Sigmoid colon (tissue), 7 donors: ENCODE results near the gene C1QTNF9B. TPM values are rescaled to one million over a fixed set of nuclear protein-coding genes. Genes with fewer than 3 reads are reported as not detected.

Experiments used
- DNase-seq: peaks from one replicate; pipeline ENCODE4 v3.0.0-alpha.2; 2019
- H3K27ac ChIP-seq, 4 donors: fragments of 200-600 bp; sonication (generic); one replicate each; pipeline ENCODE4 v1.5.1; 2016 to 2019; ENCODE audit warnings: mild to moderate bottlenecking in 1 of 4
- H3K27me3 ChIP-seq, 3 donors: fragments of 200-600 bp; sonication (generic); one replicate each; pipeline ENCODE4 v1.5.1; 2019; ENCODE audit warnings: mild to moderate bottlenecking in 1 of 3
- H3K36me3 ChIP-seq, 4 donors: fragments of 200-600 bp; sonication (generic); one replicate each; pipeline ENCODE4 v1.5.1; 2016 to 2019
- H3K4me1 ChIP-seq, 4 donors: fragments of 200-600 bp; sonication (generic); one replicate each; pipeline ENCODE4 v1.5.1; 2017 to 2019
- H3K4me3 ChIP-seq, 4 donors: fragments of 200-600 bp; sonication (generic); one replicate each; pipeline ENCODE4 v1.5.1; 2017 to 2019; ENCODE audit warnings: mild to moderate bottlenecking in 2 of 4, moderate library complexity in 1 of 4
- H3K9me3 ChIP-seq, 4 donors: fragments of 200-600 bp in 3 of 4; sonication (generic) in 3 of 4; one replicate each; pipeline versions ENCODE4 v1.5.1 to v1.6.1; 2013 to 2019
- EP300 ChIP-seq, 4 donors: sonication (generic); formaldehyde crosslinking; IDR thresholded peaks; one replicate each; pipeline ENCODE4 v1.6.1; 2017; ENCODE audit warnings: antibody characterized with exemption in 4 of 4
- POLR2A ChIP-seq, 2 donors: fragments of 450-650 bp; IDR thresholded peaks; one replicate each; pipeline ENCODE4 v1.6.1; 2016; ENCODE audit warnings: antibody characterized with exemption in 2 of 2, mild to moderate bottlenecking in 2 of 2, moderate library complexity in 2 of 2
- POLR2AphosphoS5 ChIP-seq, 4 donors: sonication (generic); formaldehyde crosslinking; IDR thresholded peaks; one replicate each; pipeline ENCODE4 v1.6.1; 2017; ENCODE audit warnings: antibody characterized with exemption in 4 of 4
- WGBS, 2 donors: extraction: QIAGEN DNeasy Blood & Tissue Kit; methylation state at CpG; one replicate each; pipeline ENCODE4 v1.1.7; 2013; 5-methylcytosine and 5-hydroxymethylcytosine counted together
- intact Hi-C: fragments of 100-400 bp; cut with DNase I; formaldehyde crosslinking; loops from one replicate; pipeline ENCODE4 v1.15.1; 2023
- polyA plus RNA-seq, 3 donors: library from polyadenylated mRNA; stranded (reverse); fragments of 200-250 nt; gene quantifications; one replicate each; pipeline ENCODE4 v1.2.3, GENCODE V29; 2013
- total RNA-seq, 4 donors: library from RNA; depleted of rRNA; stranded (reverse); fragments of >200 nt; gene quantifications; one replicate each; pipeline ENCODE4 v1.1.0, GENCODE V29; 2016
- TF ChIP-seq, protein P1 (sequence below), 4 experiments: fragments of 450-650 bp in 3 of 4; fragments of 200-600 bp in 1 of 4; IDR thresholded peaks; one replicate each; pipeline ENCODE4 v1.5.1; 2016 to 2019; ENCODE audit warnings: antibody characterized with exemption in 4 of 4, mild to moderate bottlenecking in 3 of 4, moderate library complexity in 2 of 4
- donor health status: healthy with polysubstance abuse.
- donor health status: Bipolar disorder and iron deficiency.
- donor health status: healthy.

The C1QTNF9B gene
- total and polyA plus RNA-seq, 7 donors = 0.13 TPM; not detected in 6

DNA sequence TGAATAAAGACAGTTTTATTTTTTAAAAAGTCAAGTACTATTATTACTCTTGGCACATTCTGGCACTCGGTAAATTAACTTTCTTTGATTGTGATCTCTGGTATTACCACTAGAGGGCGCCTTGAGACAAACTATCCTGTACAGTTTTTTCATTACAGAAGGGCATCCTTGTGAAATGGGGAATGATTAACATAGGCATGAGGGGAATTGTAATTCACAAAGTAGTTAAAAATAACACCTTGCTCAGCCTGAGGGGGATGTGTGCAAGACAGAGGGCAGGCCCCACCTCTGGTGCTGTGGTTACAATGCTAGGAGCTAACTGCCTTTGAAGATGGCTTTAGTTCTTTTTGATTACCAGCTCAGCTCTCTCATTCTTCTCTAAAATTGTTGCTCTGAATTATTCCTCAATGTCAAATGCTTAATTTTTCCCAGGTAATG, 24.2 kb upstream of the C1QTNF9B start:
- no peak overlapping the region for H3K4me3 ChIP-seq
- no peak for TF ChIP-seq POLR2A (IDR thresholded peaks at IDR 0.05)
- TF ChIP-seq, protein P1, sequence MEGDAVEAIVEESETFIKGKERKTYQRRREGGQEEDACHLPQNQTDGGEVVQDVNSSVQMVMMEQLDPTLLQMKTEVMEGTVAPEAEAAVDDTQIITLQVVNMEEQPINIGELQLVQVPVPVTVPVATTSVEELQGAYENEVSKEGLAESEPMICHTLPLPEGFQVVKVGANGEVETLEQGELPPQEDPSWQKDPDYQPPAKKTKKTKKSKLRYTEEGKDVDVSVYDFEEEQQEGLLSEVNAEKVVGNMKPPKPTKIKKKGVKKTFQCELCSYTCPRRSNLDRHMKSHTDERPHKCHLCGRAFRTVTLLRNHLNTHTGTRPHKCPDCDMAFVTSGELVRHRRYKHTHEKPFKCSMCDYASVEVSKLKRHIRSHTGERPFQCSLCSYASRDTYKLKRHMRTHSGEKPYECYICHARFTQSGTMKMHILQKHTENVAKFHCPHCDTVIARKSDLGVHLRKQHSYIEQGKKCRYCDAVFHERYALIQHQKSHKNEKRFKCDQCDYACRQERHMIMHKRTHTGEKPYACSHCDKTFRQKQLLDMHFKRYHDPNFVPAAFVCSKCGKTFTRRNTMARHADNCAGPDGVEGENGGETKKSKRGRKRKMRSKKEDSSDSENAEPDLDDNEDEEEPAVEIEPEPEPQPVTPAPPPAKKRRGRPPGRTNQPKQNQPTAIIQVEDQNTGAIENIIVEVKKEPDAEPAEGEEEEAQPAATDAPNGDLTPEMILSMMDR (IDR thresholded peaks at IDR 0.05) = peak in 3 of 4 experiments; percentile 36 to 52 (median 37)
- TF ChIP-seq POLR2AphosphoS5 (IDR thresholded peaks at IDR 0.05) = no peak
- TF ChIP-seq EP300 (IDR thresholded peaks at IDR 0.05) = no peak
- 8 to 27% methylated on average over 2 of the region's 2 CpGs for WGBS, 2 donors
- no peaks in the 10 kb centered on the region for H3K36me3 ChIP-seq
- peaks cover 0 to under 1% (median 0%) of the 10 kb centered on the region in 3 donors for H3K27me3 ChIP-seq
- no peak overlapping the region for H3K27ac ChIP-seq
- no peaks in the 10 kb centered on the region for H3K9me3 ChIP-seq
- no peaks in the 10 kb centered on the region for H3K4me1 ChIP-seq
- intact Hi-C loops = loop anchor here (5.0 kb wide), 1 partner anchor 306 kb away; no protein-coding TSS in a partner anchor
- no peak for DNase-seq

DNA sequence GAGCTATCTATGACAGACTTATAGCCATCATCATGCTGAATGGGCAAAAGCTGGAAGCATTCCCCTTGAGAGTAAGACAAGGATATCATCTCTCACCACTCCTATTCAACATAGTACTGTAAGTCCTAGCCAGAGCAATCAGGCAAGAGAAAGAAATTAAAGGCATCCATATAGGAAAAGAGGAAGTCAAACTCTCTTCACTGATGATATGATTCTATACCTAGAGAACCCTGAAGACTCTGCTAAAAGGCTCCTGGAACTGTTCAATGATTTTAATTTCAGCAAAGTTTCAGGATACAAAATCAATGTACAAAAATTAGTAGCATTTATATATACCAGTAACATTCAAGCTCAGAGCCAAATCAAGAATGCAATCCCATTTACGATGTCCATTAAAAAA, 21.7 kb upstream of the C1QTNF9B start:
- Histone ChIP-seq H3K36me3 (no peaks in the 10 kb centered on the region), H3K27me3 (peaks cover 0 to 10% (median 0%) of the 10 kb centered on the region in 3 donors), H3K4me1 (no peaks in the 10 kb centered on the region), H3K27ac (no peak overlapping the region), H3K4me3 (no peak overlapping the region), H3K9me3 (no peaks in the 10 kb centered on the region)
- intact Hi-C loops = no loop called here
- DNase-seq = no peak
- TF ChIP-seq, protein P1 (IDR thresholded peaks at IDR 0.05) = no peak
- TF ChIP-seq EP300 (IDR thresholded peaks at IDR 0.05) = no peak
- no peak for TF ChIP-seq POLR2AphosphoS5 (IDR thresholded peaks at IDR 0.05)
- no peak for TF ChIP-seq POLR2A (IDR thresholded peaks at IDR 0.05)
- WGBS, 2 donors = 95 to 97% methylated on average over 1 of the region's 1 CpG

DNA sequence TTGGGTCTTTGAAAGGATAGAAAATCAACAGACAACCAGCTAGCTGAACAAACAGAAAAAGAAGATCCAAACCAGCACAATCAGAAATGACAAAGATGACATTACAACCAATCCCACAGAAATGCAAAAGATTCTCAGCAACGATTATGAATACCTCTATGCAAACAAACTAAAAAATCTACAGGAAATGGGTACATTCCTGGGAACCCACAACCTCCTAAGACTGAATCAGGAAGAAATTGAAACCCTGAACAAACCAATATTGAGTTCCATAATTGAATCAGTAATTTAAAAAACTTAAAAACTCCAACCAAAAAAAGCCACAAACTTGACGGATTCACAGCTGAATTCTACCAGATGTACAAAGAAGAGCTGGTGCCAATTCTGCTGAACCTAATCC, 20.9 kb upstream of the C1QTNF9B start:
- Histone ChIP-seq H3K4me1 (no peaks in the 10 kb centered on the region), H3K27me3 (peaks cover 0 to 10% (median 0%) of the 10 kb centered on the region in 3 donors), H3K4me3 (no peak overlapping the region), H3K36me3 (no peaks in the 10 kb centered on the region), H3K9me3 (no peaks in the 10 kb centered on the region), H3K27ac (no peak overlapping the region)
- DNase-seq = no peak
- WGBS, 2 donors = 61 to 74% methylated on average over 2 of the region's 2 CpGs
- TF ChIP-seq POLR2AphosphoS5 (IDR thresholded peaks at IDR 0.05) (no peak), EP300 (IDR thresholded peaks at IDR 0.05) (no peak), POLR2A (IDR thresholded peaks at IDR 0.05) (no peak)
- TF ChIP-seq, protein P1 (IDR thresholded peaks at IDR 0.05) = no peak
- intact Hi-C loops = no loop called here

DNA sequence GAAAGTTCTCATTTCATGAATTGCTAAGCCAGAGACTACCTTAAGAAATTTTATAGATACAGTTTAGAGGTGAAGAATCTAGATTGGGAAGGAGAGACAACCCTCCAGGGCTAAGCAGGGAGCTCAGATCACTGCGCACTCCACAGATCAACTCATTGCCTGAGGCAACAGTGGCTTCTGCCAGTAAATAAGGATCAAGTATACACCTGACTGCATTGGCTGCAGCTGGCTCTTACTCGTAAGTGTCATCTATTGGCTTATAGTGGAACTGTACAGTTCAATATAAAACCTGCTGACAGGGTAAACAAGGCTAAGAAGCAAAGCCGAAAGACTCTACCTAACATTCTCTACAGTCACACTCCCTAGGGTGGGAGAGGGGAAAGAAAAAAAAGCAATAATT, 18.0 kb upstream of the C1QTNF9B start:
- intact Hi-C loops = no loop called here
- 68 to 90% methylated on average over 3 of the region's 3 CpGs for WGBS, 2 donors
- Histone ChIP-seq H3K4me1 (no peaks in the 10 kb centered on the region), H3K36me3 (no peaks in the 10 kb centered on the region), H3K4me3 (no peak overlapping the region), H3K9me3 (no peaks in the 10 kb centered on the region), H3K27me3 (peaks cover 0 to 10% (median 0%) of the 10 kb centered on the region in 3 donors), H3K27ac (no peak overlapping the region)
- no peak for DNase-seq
- no peak for TF ChIP-seq POLR2A (IDR thresholded peaks at IDR 0.05)

DNA sequence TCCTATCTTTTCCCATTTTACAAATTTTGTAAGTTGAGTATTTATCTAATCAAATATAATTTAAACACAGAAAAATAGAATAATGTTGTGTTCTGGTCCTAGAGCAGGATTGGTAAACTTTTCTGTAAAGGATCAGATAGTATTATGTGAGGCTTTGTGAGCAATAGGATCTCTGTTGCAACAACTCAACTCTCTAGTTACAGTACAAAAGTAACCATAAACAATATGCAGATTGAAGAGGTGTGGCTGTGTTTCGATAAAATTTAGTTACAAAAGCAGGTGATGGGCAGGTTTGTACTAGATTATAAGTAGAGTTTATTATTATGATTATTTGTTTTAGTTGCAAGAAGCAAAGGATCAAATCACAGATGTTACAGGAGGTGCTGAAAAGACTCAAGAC, 15.2 kb upstream of the C1QTNF9B start:
- TF ChIP-seq POLR2AphosphoS5 (IDR thresholded peaks at IDR 0.05) (no peak), EP300 (IDR thresholded peaks at IDR 0.05) (no peak), POLR2A (IDR thresholded peaks at IDR 0.05) (no peak)
- TF ChIP-seq, protein P1 (IDR thresholded peaks at IDR 0.05) = no peak
- intact Hi-C loops = no loop called here
- 54 to 79% methylated on average over 1 of the region's 1 CpG for WGBS, 2 donors

More for the DNA sequence above, 15.2 kb upstream of the C1QTNF9B start:
- no peak overlapping the region for H3K4me3 ChIP-seq
- no peak overlapping the region for H3K27ac ChIP-seq
- no peak for DNase-seq
- H3K27me3 ChIP-seq = peaks cover 0 to 10% (median 0%) of the 10 kb centered on the region in 3 donors
- no peaks in the 10 kb centered on the region for H3K36me3 ChIP-seq
- H3K4me1 ChIP-seq = no peaks in the 10 kb centered on the region
- H3K9me3 ChIP-seq = no peaks in the 10 kb centered on the region
